NCI-H774 (cell line): ENCODE data around the gene NUP93.
"Not testable (repeated sequence)": the region's sequence is repeated elsewhere in the genome, so short reads cannot be mapped to it uniquely, and the experiment has no call there.

ENCODE experiments used
- DNase-seq: peaks from one replicate; lab custom pipeline; 2025; lab: John Stamatoyannopoulos, UW

The NUP93 gene

DNA sequence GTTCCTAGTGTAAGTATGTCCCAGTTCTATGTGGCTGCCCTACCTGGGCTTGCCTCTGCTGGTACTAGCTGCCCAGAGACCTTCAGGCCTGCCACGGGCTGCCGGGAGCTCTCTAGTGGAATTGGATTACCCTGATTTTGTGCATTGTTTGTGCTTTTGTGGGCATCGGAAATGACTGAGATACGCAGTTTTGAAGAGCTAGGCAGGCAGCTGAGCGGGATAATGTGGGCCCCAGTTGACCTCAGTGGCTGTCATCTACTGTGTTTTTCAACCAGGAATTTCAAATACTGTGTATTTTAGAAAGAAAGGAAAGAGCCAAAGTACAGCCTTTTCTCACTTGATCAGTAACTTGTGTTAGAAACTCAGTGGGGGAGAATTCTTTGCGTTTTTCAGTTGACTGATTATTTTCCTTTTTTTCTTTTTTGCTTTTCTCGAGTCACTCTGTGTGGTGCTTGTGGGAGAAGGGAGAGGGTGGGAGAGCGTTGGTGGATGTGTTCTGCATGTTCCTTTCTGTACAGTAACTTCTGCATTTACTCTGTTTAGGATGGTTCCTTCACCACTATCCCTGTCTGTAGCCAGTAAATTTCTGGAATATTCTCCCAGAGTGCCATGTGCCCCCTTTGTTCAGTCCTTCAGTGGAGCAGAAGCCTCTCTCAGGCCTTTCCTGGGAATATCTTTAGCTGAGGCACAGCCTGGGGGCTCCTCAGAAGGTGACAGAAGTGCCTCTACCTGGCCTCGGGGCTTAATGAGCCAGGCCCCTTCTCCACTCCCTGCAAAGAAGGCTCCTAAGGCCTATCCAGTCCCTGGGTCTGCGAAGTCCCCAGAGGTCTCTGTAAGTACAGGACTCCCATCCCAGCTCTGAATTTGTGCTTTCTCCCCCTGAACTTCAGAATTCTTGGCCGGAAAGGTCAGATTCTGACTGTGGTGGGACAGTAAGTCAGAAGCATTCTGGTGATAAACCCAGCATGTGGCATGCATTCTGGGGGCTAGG, 120.1 kb downstream of the NUP93 start:
- no peak for DNase-seq

DNA sequence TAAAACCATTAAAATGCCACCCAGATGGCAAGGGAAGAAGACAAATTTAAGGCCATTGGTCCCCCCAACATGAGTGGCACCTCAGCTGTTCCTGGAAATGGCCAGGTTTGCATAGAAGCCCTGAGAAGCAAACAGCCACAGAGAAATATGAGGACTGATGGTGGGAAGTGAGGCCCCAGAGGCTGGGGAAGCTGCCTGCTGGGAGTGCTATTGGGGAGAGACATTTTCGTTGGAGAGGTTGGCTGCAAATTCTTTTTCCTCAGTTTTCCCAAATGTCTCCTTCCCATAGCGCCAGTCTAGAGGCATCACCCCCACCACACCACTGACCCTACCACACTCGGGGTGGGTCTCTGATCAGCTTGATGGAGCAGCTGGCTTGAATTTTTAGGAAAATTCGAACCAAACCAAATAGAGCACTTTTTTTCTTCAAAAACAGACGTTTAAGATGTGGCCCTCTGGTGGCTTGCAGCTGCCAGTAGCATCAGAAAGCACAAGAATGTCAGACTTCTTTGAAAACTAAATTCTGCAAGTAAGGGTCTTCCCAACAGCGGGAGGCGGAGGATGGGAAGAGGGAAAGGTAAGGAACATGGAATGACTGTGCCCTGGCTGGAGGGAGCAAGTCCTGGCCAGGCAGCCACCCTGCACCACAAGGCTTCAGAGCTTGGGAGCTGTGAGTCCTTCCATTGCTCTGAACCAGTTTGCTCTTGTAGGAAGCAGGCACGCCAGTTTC, 121.9 kb downstream of the NUP93 start:
- no peak for DNase-seq

DNA sequence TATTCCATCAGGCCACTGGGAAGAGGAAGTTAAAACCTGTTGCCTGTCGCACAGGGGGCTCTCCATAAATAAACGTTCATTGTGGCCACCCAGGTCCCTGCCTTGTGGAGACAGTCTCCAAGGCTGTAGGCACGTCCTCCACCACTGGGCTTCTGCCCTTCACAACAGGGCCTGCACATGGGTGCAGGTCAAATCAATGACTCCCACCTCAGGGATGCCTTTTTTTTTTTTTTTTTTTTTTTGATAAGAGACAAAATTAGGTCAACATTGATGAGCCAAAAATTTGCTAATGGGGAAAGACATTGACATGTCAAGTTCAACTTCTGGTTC, 122.4 kb downstream of the NUP93 start:
- DNase-seq = no peak

DNA sequence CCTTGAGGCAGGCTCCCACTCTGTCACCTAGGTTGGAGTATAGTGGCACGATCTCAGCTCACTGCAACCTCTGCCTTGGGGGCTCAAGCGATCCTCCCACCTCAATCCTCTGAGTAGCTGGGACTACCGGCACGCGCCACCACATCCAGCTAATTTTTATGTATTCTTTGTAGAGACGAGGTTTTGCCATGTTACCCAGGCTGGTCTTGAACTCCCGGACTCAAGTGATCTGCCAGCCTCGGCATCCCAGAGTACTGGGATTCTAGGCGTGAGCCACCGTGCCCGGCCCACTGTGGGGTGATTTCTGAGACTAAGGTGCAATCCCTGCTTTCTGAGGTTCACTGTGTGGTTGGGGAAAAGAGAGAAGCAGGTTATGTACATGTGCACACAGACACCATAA, 123.0 kb downstream of the NUP93 start:
- no peak for DNase-seq

DNA sequence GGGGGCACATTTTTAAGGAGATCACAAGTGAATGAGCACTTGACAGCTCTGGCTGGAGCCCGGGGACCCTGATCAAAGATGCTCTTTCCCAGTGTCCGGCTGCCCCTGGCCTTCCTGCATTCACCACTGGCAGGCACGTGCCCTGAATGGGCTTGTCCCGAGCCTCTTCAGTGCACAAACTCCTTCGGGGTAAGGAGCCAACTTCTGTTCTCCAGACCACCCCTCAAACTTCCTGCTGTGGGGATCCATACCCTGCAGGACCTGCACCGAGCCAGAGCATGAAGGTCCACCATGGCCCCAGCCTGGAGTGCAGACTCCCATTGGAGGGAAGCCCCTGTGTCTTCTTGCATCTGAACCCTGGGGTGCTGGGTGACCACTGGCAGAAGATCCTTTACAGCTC, 125.3 kb downstream of the NUP93 start:
- no peak for DNase-seq

DNA sequence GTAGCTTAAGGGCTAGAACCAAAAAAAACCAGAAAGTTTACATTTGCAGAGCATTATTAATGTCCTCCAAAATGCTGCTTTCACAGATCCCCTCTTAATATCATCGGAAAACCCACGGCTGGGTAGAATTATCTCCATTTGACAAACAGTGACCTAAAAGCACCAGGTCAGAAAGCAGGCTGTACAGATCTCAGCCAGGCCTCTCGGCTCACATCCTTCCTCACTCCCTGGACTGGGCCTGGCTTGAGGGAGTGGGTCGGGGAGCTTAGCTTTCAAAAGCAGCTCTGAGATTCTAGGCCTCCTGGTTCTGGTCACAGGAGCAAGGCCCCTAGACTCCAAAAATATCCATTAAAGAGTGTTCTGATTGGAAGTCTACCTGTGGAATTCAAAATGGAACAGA, 126.0 kb downstream of the NUP93 start:
- no peak for DNase-seq

DNA sequence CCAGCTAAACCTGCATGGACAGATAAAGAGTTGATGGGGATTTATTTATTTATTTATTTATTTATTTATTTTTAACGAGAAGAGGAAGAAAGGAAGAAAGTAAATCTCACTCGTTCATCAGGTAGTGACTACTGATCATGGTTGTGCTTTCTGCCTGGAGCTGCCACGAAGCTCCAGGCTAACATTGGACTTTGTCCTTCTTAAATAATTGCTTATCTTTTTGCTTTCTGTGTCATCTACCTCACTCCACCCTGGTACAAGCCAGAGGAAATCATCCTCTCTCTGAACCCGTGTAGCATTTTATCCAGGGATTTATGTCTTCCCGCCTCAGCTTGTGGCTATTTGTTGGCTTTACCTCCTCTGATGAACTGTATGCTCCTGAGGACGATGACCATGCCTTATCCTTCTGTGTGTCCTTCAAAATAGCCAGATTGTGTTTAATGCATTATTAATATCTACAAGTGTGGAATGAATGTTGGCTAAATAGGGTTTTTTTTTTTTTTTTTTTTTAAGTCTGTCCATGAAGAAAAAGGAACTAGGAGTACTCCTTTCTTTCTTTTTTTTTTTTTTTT, 127.0 kb downstream of the NUP93 start:
- no peak for DNase-seq

DNA sequence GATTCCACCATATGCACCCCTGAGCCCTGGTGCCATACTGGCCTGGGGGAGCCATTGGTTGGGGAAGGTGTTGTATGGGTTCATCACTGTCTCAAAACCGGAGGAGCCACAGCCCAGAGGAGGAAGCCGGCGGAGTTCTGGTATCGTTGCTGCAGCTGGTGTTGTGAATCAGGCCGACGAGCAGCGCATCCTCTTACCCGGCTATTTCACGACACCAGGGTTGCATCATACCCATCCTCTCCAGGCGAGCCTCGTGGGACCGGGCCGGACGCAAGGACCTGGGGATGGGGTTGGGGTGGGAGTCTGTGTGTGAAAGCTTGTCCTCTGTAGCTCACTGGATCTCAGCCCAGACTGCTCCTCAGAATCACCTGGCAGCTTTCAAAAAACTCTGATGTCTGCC, 128.4 kb downstream of the NUP93 start:
- no peak for DNase-seq

DNA sequence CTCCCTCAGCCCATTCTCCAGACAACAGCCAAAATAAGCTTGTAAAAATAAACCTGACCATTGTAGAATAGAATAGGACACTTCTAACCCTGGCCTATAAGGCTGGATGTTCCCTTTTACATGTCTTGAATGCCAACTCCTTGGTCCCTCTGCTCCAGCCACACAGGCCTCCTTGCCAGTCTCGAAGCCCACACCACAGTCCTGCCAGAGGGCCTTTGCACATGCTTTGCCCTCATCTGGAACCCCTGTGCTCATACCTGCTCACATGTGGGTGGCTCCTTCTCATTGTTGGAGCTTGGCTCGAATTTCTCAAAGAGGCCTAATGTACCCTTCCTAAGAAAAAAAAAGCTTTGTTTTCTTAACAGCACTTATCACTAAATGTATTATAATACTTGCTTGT, 129.7 kb downstream of the NUP93 start:
- DNase-seq = no peak

DNA sequence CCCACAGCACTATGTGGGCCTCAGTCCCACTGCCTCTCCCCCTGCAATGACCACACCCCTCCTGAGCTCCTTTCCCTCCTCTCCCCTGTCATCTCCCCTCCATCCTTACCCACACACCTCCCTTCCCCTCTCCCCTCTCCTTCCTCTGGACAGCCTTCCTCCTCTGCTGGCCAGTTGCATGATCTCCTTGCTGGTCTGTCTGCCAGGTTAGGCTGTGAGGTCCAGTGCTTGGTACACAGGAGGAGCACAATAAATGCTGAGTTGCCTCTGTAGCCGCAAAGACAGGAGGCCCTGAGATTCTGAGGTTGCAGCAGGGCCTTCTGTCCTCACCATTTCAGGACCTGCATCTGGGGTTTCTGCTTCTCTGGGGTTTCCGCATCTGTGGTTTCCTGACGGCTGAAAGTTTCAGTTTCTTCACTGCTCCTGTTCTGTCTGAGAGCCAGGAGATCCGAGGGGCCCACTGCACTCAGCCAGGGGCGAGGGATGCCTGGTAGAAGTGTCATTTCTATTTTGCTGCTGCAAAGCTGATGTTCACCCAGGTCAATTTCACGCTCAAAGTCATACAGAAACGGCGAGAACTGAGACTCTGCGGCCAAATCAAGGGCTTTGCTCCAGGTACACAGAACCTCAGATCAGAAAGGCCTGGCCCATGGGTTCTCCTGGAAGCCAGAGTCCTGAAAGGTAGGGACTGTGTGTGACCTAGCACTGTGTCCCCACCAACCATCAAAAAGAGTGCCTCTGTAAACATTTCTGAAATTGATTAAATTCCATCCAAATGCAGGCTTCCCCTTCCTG, 130.5 kb downstream of the NUP93 start:
- DNase-seq = no peak

DNA sequence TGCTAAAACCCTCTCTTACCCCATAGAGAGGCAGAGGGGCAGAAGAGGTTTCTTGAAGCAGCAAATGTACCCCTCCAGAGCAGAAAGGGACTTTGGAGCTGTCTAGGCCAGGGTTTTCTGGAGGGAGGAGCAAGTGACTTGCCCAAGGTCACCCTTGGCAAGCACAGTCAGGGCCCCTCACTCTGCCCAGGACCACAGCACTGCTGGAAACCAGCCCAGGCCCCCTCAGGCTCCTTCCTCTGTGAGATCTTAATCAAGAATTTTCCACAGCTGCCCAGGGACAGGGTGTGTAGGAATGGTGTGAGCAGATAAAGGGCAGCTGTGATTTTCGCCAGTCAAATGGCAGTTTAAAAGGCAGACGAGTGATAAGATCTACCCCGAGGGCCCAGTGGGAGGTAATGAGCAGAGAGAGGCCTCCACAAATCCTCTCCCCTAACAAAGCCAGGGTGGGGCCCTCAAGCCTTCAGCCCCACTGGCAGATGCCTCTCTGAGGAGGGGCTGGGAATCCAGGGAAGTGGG, 131.2 kb downstream of the NUP93 start:
- DNase-seq = no peak

DNA sequence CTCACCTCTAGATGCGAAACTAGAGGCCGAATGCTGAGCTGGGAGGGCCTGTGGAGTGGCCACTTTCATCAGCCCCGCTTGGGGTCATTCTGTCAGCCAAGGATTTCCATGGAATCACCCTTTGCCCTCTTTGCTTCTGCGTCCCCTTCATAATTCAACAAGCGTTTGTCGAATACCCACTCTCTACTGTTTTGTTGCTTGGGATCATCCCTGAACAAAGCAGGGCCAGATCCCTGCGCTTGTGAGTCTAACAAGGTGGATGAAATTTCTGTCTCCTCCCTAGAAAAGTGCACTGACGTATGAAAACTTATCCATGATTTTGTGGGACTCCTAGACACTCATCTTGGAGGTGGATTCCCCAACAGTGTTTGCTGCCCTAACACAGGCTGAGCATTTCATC, 131.8 kb downstream of the NUP93 start:
- DNase-seq = no peak

DNA sequence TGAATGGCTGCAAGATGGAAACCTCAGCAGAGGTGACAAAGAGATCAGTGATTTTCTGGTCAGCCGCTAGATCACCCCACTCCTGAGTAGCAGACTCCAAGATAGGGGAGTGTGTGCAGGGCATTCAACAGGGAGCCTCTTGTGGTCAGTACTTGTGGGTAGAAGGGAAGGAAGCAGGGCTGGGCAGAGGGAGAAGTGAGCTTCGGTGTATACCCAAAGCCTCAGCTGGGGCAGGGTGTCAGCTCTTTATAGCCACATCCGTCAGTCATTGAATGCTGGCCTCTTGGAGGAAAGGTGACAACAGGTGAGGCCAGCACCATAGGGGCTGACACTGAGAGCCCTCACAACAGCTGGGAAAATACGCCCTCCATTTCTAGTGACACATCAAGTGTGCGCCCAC, 132.8 kb downstream of the NUP93 start:
- no peak for DNase-seq

DNA sequence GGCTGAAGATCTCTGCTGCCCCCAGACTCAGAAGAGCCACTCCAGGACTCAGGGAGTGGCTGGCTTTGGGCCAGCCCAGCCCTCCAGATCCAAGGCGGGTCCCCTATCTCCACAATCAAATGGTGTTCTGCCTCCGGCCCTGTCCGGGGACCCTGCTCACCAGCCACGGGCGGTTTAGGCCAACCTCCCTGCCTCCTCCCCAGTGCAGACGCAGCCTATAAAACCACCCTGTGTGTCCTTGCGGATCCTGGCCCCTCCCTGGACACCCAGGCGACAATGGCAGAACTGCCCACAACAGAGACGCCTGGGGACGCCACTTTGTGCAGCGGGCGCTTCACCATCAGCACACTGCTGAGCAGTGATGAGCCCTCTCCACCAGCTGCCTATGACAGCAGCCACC, 135.0 kb downstream of the NUP93 start, which contains the start of gene SLC12A3:
TSS of gene SLC12A3 (plus strand) at position 248 of the 400 bp plus-strand sequence. CDS start at position 277, 29 bp downstream.
- no peak for DNase-seq

DNA sequence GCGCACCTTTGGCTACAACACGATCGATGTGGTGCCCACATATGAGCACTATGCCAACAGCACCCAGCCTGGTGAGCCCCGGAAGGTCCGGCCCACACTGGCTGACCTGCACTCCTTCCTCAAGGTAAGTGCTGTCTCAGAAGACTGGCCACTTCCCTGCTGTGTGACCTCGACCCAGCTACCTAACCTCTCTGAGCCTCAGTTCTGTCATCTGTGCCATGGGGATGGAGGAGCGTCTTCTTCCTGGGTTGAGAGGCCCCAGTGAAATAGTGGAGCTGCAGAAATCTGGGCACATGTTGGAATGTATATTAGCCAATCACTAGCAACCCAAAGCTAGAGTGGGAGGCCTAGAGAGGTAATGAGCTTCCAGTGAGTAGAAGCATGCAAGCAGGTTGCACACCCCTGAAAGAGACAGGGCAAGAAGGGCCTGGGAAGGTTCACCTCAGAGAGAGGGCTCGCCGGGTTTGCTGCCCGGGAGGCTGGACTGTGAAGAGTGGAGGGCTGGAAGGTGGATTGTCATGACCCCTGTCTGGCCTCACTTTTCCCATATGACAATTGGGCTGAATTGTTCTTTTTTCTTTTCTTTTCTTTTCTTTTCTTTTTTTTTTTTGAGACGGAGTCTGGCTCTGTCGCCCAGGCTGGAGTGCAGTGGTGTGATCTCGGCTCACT, 135.6 kb downstream of the NUP93 start:
- no peak for DNase-seq

DNA sequence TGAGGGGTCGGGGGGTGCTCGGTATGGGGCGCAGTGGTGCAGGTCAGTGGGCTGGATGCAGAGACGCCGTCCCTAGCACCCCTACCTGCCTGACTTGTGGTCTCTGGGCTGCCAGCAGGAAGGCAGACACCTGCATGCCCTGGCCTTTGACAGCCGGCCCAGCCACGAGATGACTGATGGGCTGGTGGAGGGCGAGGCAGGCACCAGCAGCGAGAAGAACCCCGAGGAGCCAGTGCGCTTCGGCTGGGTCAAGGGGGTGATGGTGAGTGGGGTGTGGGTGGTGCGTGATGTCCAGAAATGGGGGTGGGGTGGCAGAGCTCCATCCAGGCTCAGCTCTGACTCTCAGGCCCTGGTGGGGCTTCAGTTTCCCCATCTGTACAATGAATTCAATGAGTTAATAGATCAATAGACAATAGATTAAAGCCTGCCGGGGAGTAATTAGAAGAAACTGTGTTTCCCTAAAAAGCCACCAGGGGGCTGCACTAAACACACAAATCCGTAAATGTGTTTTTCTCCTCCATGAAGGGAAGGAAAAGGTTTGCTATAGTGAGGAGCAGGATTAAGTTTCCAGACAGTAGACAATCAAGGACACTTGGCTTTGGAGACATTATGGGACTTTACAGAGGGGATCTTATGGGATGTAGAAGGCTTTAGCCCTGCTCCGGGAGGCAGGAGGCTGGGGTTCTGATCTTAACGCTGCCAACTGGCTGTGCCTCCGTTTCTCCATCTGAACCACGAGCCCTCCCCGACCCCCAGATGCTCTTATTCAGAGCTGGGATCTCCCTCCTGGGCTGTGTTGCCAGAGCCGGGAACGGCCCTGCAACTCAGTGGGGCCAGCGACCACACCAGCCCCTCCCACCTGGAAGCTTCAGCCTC, 137.3 kb downstream of the NUP93 start:
- peak; percentile 28 for DNase-seq

DNA sequence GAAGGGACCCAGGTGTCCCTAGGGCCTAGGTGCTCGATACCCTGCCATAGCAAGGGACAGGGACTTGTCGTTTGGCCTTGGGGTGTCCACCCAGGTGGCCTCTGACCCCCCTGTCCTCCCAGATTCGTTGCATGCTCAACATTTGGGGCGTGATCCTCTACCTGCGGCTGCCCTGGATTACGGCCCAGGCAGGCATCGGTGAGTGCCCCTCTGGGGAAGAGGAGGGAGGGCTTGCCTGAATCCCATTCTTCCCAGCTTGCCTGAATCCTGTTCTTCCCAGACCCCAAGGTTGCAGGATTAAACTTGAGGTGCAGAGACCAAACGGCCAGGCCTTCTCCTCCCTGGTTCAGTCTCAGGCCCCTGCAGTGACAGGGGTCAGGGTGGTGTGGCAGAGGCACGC, 138.2 kb downstream of the NUP93 start:
- no peak for DNase-seq

DNA sequence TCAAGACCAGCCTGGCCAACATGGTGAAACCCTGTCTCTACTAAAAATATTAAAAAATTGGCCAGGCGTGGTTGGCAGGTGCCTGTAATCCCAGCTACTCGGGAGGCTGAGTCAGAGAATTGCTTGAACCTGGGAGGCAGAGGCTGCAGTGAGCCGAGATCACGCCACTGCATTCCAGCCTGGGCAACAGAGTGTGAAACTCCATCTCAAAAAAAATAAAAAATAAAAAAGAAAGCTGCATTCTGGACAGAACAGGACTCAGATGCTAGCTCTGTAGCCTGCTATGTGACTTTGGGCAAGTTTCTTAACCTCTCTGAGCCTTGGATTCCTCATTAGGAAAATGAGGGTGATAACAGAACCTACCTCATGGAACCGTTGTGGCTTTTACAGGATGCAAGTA, 138.8 kb downstream of the NUP93 start:
- not testable (repeated sequence) for DNase-seq

DNA sequence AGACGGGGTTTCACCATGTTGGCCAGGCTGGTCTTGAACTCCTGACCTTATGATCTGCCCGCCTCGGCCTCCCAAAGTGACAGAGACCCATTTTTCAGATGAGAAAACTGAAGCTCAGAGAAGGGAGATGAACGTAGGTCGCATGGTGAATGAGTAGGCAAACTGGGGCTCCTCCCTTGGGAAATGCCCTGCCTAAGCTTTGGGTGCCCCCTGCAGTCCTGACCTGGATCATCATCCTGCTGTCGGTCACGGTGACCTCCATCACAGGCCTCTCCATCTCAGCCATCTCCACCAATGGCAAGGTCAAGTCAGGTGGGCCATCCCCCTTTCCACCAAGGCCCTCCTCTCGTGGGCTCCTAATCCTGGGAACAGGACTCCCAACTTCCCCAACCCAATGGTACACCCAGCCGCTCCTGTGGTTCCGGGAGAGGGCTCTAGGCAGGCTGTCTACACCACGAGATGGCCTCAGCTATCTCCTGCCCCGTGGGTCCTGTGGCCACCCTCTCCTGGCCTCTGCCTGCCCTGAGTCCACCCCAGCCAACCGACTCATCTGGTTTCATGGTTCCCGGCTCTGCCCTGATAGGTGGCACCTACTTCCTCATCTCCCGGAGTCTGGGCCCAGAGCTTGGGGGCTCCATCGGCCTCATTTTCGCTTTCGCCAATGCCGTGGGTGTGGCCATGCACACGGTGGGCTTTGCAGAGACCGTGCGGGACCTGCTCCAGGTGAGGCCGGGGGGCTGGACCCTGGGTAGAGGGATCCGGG, 139.8 kb downstream of the NUP93 start:
- DNase-seq = no peak
